K562 (cell line): Measurements from ENCODE around the gene PASD1. TPM values are rescaled to one million over a fixed set of nuclear protein-coding genes. Genes with fewer than 3 reads are reported as not detected.

Source experiments
- ATAC-seq: fragments of 200-7000 bp; cut with Tn5 transposase; 3 replicates; pipeline ENCODE4 v1.9.1; 2020; ENCODE audit warnings: moderate library complexity
- BruUV-seq: library from RNA; stranded (reverse); fragments of 400-500 nt; replicated peaks from 2 replicates; lab custom pipeline; 2021; lab: Mats Ljungman, UMichigan
- CTCF ChIA-PET: fragments of 300-600 bp; formaldehyde crosslinking; extraction: SDS; loops from one replicate; lab custom pipeline; 2021; ENCODE audit warnings: low intra/inter-chr PET ratio; lab: Yijun Ruan, JAX
- POLR2A ChIA-PET: fragments of 300-600, 350-650 bp; sonication (Branson Sonifier 250); formaldehyde crosslinking; extraction: SDS; loops from one replicate; lab custom pipeline; 2021; ENCODE audit warnings: antibody characterized with exemption, inconsistent platforms; lab: Yijun Ruan, JAX
- DNase-seq, 4 experiments: peaks; one replicate each; pipeline versions ENCODE4 v3.0.0 to v3.0.0-alpha.2; 2011 to 2018; ENCODE audit warnings: low spot score in 3 of 4, mixed read lengths in 3 of 4; ENCODE audit errors: extremely low read depth in 1 of 4
- FAIRE-seq: peaks from 2 replicates; lab custom pipeline; 2011; peaks lifted over from hg19 to GRCh38; lab: Jason Lieb, UNC
- H2AFZ ChIP-seq: 2 replicates; pipeline ENCODE4 v1.6.0; 2011; ENCODE audit warnings: low read depth, low read length, control low read depth, inconsistent platforms
- H3K27ac ChIP-seq: fragments of 200-600 bp; 3 replicates; pipeline ENCODE4 v1.8.0; 2011; ENCODE audit warnings: low read depth, mild to moderate bottlenecking, control low read depth, inconsistent platforms, low read length, moderate library complexity, mixed read lengths; ENCODE audit errors: extremely low read depth
- H3K27me3 ChIP-seq, 2 experiments: fragments of 300-600 bp in 1 of 2; 2 replicates in 1 of 2; 3 replicates in 1 of 2; pipeline versions ENCODE4 v1.6.0 to v1.8.0; 2011; ENCODE audit warnings: inconsistent platforms in 2 of 2, low read length in 2 of 2, mild to moderate bottlenecking in 1 of 2, mixed read lengths in 1 of 2, moderate library complexity in 1 of 2; ENCODE audit not compliant: control insufficient read depth in 2 of 2, insufficient read depth in 2 of 2
- H3K36me3 ChIP-seq: fragments of 300-600 bp; 3 replicates; pipeline ENCODE4 v1.8.0; 2011; ENCODE audit warnings: mild to moderate bottlenecking, low read length, inconsistent platforms; ENCODE audit not compliant: control insufficient read depth, insufficient read depth
- H3K4me1 ChIP-seq, 2 experiments: fragments of 200-600 bp in 1 of 2; replicated peaks in 1 of 2; 2 replicates in 1 of 2; 3 replicates in 1 of 2; pipeline versions ENCODE4 v1.5.1 to v1.8.0; 2011; ENCODE audit warnings: inconsistent platforms in 2 of 2, low read length in 2 of 2, mild to moderate bottlenecking in 1 of 2, mixed read lengths in 1 of 2, moderate library complexity in 1 of 2; ENCODE audit not compliant: control insufficient read depth in 2 of 2, insufficient read depth in 2 of 2
- H3K4me2 ChIP-seq: 2 replicates; pipeline ENCODE4 v1.6.1; 2011; ENCODE audit warnings: low read length, control low read depth, inconsistent platforms, mixed read lengths; ENCODE audit not compliant: insufficient read depth
- H3K4me3 ChIP-seq: fragments of 200-600 bp; sonication (generic), shearing (Covaris generic); 2 replicates; pipeline ENCODE4 v1.5.1; 2016; ENCODE audit warnings: control low read depth, inconsistent platforms
- H3K79me2 ChIP-seq: fragments of 200-600 bp; 3 replicates; pipeline ENCODE4 v1.8.0; 2011; ENCODE audit warnings: low read length, inconsistent platforms; ENCODE audit not compliant: control insufficient read depth, insufficient read depth
- H3K9ac ChIP-seq, 2 experiments: 2 replicates each; pipeline versions ENCODE4 v1.6.0 to v1.6.1; 2011; ENCODE audit warnings: low read depth in 2 of 2, low read length in 2 of 2, control low read depth in 1 of 2, inconsistent platforms in 1 of 2, mild to moderate bottlenecking in 1 of 2, mixed read lengths in 1 of 2; ENCODE audit not compliant: insufficient read depth in 1 of 2
- H3K9me1 ChIP-seq: one replicate; pipeline ENCODE4 v1.6.0; 2011; ENCODE audit warnings: inconsistent platforms, mild to moderate bottlenecking, low read length, moderate library complexity; ENCODE audit not compliant: control insufficient read depth, insufficient read depth
- H3K9me3 ChIP-seq: replicated peaks from 2 replicates; pipeline ENCODE4 v1.5.1; 2011; ENCODE audit warnings: low read depth, low read length, inconsistent platforms; ENCODE audit not compliant: control insufficient read depth, insufficient read depth
- H4K20me1 ChIP-seq: replicated peaks from 2 replicates; pipeline ENCODE4 v1.6.1; 2011; ENCODE audit warnings: low read length, inconsistent platforms, mixed read lengths; ENCODE audit not compliant: control insufficient read depth, insufficient read depth
- RAD21 ChIP-seq, 2 experiments: fragments of 250-450 bp in 1 of 2; fragments of 450-650 bp in 1 of 2; sonication (Bioruptor Pico) in 1 of 2; formaldehyde crosslinking in 1 of 2; IDR thresholded peaks in 1 of 2; conservative IDR thresholded peaks in 1 of 2; 2 replicates each; pipeline versions ENCODE4 v1.4.0 to v1.8.0; 2020 to 2022; ENCODE audit warnings: mild to moderate bottlenecking in 2 of 2, moderate library complexity in 1 of 2
- U2AF2 ChIP-seq: fragments of 200-400 bp; formaldehyde crosslinking; optimal IDR thresholded peaks from 2 replicates; pipeline ENCODE3; 2017; ENCODE audit warnings: low read depth, mild to moderate bottlenecking, low read length
- WGBS: fragments of 100-300 bp; shearing (Covaris generic); methylation state at CpG from one replicate; pipeline ENCODE4 v1.1.6; 2016; ENCODE audit warnings: low coverage, mixed read lengths; ENCODE audit not compliant: insufficient coverage; ENCODE audit errors: missing lambda C conversion rate; 5-methylcytosine and 5-hydroxymethylcytosine counted together
- in situ Hi-C: fragments of 300-500 bp; cut with MboI; formaldehyde crosslinking; loops from 4 replicates; pipeline ENCODE4 v1.15.0; 2018; ENCODE audit warnings: inconsistent platforms, mixed read lengths
- intact Hi-C: fragments of 100-400 bp; cut with micrococcal nuclease; formaldehyde crosslinking; loops from 2 replicates; pipeline ENCODE4 v1.14.2; 2022
- polyA plus RNA-seq, 8 experiments: library from polyadenylated mRNA; depleted of rRNA in 4 of 8; stranded (reverse) in 5 of 8; unstranded in 3 of 8; fragments of >200 nt; fragmentation: Nextera tagmentation in 2 of 8; fragmentation: Illumina TruSeq in 1 of 8; extraction: Ambion mirVana in 2 of 8; extraction: Trizol in 1 of 8; gene quantifications; 2 replicates each; pipeline versions ENCODE4 v1.2.1 to v1.2.3, GENCODE V29; 2011 to 2014; ENCODE audit warnings: inconsistent platforms in 1 of 8, missing spikeins in 1 of 8
- total RNA-seq, 7 experiments: library from RNA; depleted of rRNA in 6 of 7; stranded (reverse); fragments of >200 nt in 6 of 7; fragmentation: Illumina TruSeq in 2 of 7; extraction: Trizol in 2 of 7; gene quantifications; 2 replicates each; pipeline versions ENCODE4 v1.2.1 to v1.2.3, GENCODE V29; 2011 to 2021; ENCODE audit warnings: low replicate concordance in 1 of 7
- TF ChIP-seq, protein P1 (sequence below), 2 experiments: fragments of 450-650 bp; formaldehyde crosslinking in 1 of 2; IDR thresholded peaks; 2 replicates each; pipeline versions ENCODE4 v1.4.0 to v1.6.1; 2014 to 2020; ENCODE audit warnings: mild to moderate bottlenecking in 2 of 2, borderline replicate concordance in 1 of 2, low read depth in 1 of 2
- TF ChIP-seq, protein P2 (sequence below), 3 experiments: IDR thresholded peaks in 2 of 3; conservative IDR thresholded peaks in 1 of 3; 2 replicates each; pipeline ENCODE4 v1.5.1; 2011 to 2012; ENCODE audit warnings: low read length in 3 of 3, mild to moderate bottlenecking in 3 of 3, control low read depth in 2 of 3, improper control_type of control experiment in 1 of 3, inconsistent platforms in 1 of 3, low read depth in 1 of 3, mixed read lengths in 1 of 3, moderate library complexity in 1 of 3; ENCODE audit not compliant: insufficient read depth in 2 of 3

The PASD1 gene
- total and polyA plus RNA-seq, 9 of the 15 experiments (the other 6 are each of a cell fraction or from before 2014, with no cell fraction given) = 1.7 to 12.8 (median 9.6) TPM

GRCh38 chrX:151516538-151517187, 46.8 kb upstream of the PASD1 start:
- in situ Hi-C loops = no loop called here
- 0 out of 5 replicates have a peak, but pooled peaks cover 0 to 10% of the 10 kb centered on the region in 2 experiments for H3K27me3 ChIP-seq

More at GRCh38 chrX:151516538-151517187, 46.8 kb upstream of the PASD1 start:
- ChIA-PET CTCF (no interaction called here), POLR2A (interaction anchor here (1.0 kb wide), 1 partner anchor 9 kb away, joined by 3 read pairs; no protein-coding TSS in a partner anchor)
- Histone ChIP-seq H3K9me3 (no peaks in the 10 kb centered on the region), H3K79me2 (no peaks in the 10 kb centered on the region), H3K27ac (no peak overlapping the region), H3K36me3 (no peaks in the 10 kb centered on the region), H3K4me1 (no peaks in the 10 kb centered on the region), H3K9ac (no peak overlapping the region), H2AFZ (no peak overlapping the region), H3K4me2 (no peak overlapping the region; the same call in 1 of the 2 replicates), H3K9me1 (no peaks in the 10 kb centered on the region), H3K4me3 (no peak overlapping the region), H4K20me1 (no peaks in the 10 kb centered on the region)
- FAIRE-seq (no peak), DNase-seq (peak in 2 of 4 experiments; percentile 9 to 13), ATAC-seq (peak; percentile 86)
- 7% methylated on average over 12 of the region's 15 CpGs for WGBS
- TF ChIP-seq, protein P1, sequence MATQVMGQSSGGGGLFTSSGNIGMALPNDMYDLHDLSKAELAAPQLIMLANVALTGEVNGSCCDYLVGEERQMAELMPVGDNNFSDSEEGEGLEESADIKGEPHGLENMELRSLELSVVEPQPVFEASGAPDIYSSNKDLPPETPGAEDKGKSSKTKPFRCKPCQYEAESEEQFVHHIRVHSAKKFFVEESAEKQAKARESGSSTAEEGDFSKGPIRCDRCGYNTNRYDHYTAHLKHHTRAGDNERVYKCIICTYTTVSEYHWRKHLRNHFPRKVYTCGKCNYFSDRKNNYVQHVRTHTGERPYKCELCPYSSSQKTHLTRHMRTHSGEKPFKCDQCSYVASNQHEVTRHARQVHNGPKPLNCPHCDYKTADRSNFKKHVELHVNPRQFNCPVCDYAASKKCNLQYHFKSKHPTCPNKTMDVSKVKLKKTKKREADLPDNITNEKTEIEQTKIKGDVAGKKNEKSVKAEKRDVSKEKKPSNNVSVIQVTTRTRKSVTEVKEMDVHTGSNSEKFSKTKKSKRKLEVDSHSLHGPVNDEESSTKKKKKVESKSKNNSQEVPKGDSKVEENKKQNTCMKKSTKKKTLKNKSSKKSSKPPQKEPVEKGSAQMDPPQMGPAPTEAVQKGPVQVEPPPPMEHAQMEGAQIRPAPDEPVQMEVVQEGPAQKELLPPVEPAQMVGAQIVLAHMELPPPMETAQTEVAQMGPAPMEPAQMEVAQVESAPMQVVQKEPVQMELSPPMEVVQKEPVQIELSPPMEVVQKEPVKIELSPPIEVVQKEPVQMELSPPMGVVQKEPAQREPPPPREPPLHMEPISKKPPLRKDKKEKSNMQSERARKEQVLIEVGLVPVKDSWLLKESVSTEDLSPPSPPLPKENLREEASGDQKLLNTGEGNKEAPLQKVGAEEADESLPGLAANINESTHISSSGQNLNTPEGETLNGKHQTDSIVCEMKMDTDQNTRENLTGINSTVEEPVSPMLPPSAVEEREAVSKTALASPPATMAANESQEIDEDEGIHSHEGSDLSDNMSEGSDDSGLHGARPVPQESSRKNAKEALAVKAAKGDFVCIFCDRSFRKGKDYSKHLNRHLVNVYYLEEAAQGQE (IDR thresholded peaks at IDR 0.05; ENCODE audit: borderline replicate concordance) = 0 out of 2 replicates have a peak, but pooled peaks have one; percentile 15
- TF ChIP-seq, protein P1 (CRISPR knock-in tag; IDR thresholded peaks at IDR 0.05; ENCODE audit: low read depth) = no peak
- TF ChIP-seq U2AF2 (no peak), RAD21 (CRISPR knock-in tag; conservative IDR thresholded peaks at IDR 0.05 in 1 of 2, IDR thresholded peaks at IDR 0.05 in 1 of 2) (peak; percentile 15 to 50; a peak in 2 of 4 replicates)
- TF ChIP-seq, protein P2, sequence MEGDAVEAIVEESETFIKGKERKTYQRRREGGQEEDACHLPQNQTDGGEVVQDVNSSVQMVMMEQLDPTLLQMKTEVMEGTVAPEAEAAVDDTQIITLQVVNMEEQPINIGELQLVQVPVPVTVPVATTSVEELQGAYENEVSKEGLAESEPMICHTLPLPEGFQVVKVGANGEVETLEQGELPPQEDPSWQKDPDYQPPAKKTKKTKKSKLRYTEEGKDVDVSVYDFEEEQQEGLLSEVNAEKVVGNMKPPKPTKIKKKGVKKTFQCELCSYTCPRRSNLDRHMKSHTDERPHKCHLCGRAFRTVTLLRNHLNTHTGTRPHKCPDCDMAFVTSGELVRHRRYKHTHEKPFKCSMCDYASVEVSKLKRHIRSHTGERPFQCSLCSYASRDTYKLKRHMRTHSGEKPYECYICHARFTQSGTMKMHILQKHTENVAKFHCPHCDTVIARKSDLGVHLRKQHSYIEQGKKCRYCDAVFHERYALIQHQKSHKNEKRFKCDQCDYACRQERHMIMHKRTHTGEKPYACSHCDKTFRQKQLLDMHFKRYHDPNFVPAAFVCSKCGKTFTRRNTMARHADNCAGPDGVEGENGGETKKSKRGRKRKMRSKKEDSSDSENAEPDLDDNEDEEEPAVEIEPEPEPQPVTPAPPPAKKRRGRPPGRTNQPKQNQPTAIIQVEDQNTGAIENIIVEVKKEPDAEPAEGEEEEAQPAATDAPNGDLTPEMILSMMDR (IDR thresholded peaks at IDR 0.05 in 2 of 3, conservative IDR thresholded peaks at IDR 0.05 in 1 of 3; ENCODE audit: insufficient read depth in 2 of 3, low read depth in 1 of 3, low read length in 3 of 3) = peak in 2 of 3 experiments; percentile 46 to 47; a peak in 4 of 6 replicates
- no TSS peak for BruUV-seq
- intact Hi-C loops = no loop called here
